ENCODE data around the gene RCHY1.

- TF ChIP-seq CTCF (IDR thresholded peaks at IDR 0.05) = no peak
- TF ChIP-seq POLR2AphosphoS5 (IDR thresholded peaks at IDR 0.05; ENCODE audit: low read depth, low read length) = no peak
Measured at GRCh38 chr4:75561789-75562188, 47.6 kb upstream of the RCHY1 start.

All from Panc1 (cell line).